SU-DHL-6 (cell line): Measurements from ENCODE around the gene ZNF423.

Experiments
- H2AFZ ChIP-seq: fragments of 200-600 bp; sonication (generic); 2 replicates; pipeline ENCODE4 v1.6.1; 2014; ENCODE audit warnings: low read depth, mild to moderate bottlenecking, moderate library complexity, mixed read lengths, antibody characterized with exemption, low read length; ENCODE audit not compliant: severe bottlenecking
- H3F3A ChIP-seq: fragments of 200-600 bp; shearing (Covaris generic); 2 replicates; pipeline ENCODE4 v1.6.0; 2016; ENCODE audit warnings: antibody characterized with exemption, mild to moderate bottlenecking; ENCODE audit not compliant: insufficient read depth
- H3K27ac ChIP-seq: fragments of 200-600 bp; sonication (generic); 2 replicates; pipeline ENCODE4 v1.5.1; 2016; ENCODE audit warnings: low read depth, mild to moderate bottlenecking, low read length, moderate library complexity, mixed read lengths
- H3K27me3 ChIP-seq: fragments of 200-600 bp; sonication (generic), shearing (Covaris generic); 2 replicates; pipeline ENCODE4 v1.6.0; 2014; ENCODE audit warnings: mild to moderate bottlenecking, low read length
- H3K36me3 ChIP-seq: fragments of 200-600 bp; sonication (generic); 2 replicates; pipeline ENCODE4 v1.6.1; 2014; ENCODE audit warnings: mild to moderate bottlenecking, low read length, mixed read lengths
- H3K4me2 ChIP-seq: fragments of 300-600, 200-600 bp; shearing (Covaris generic), sonication (generic); 2 replicates; pipeline ENCODE4 v1.6.0; 2014; ENCODE audit warnings: low read length, low read depth, mild to moderate bottlenecking; ENCODE audit not compliant: poor library complexity, severe bottlenecking
- H3K4me3 ChIP-seq: fragments of 200-600 bp; sonication (generic); 2 replicates; pipeline ENCODE4 v1.5.1; 2014; ENCODE audit warnings: antibody characterized with exemption, low read length, mild to moderate bottlenecking, mixed read lengths; ENCODE audit not compliant: insufficient read depth, poor library complexity, severe bottlenecking
- H3K79me2 ChIP-seq: fragments of 200-600 bp; sonication (generic); 2 replicates; pipeline ENCODE4 v1.6.1; 2014; ENCODE audit warnings: mild to moderate bottlenecking, low read length, moderate library complexity; ENCODE audit not compliant: insufficient read depth
- H3K9ac ChIP-seq: fragments of 200-600 bp; sonication (generic); 2 replicates; pipeline ENCODE4 v1.7.0; 2014; ENCODE audit warnings: mild to moderate bottlenecking, low read length
- H3K9me2 ChIP-seq: fragments of 200-600 bp; sonication (generic); replicated peaks from 2 replicates; pipeline ENCODE4 v1.6.1; 2014; ENCODE audit warnings: low read length; ENCODE audit not compliant: insufficient read depth
- H3K9me3 ChIP-seq: fragments of 200-600 bp; sonication (generic); 2 replicates; pipeline ENCODE4 v1.6.1; 2014; ENCODE audit warnings: low read length, mixed read lengths; ENCODE audit not compliant: insufficient read depth
- H4K20me1 ChIP-seq: fragments of 200-600 bp; sonication (generic); 2 replicates; pipeline ENCODE4 v1.6.1; 2014; ENCODE audit warnings: low read depth, mild to moderate bottlenecking, antibody characterized with exemption, low read length, moderate library complexity, mixed read lengths
- CTCF ChIP-seq: fragments of 200-600 bp; sonication (generic); IDR thresholded peaks from one replicate; pipeline ENCODE4 v1.5.1; 2017; ENCODE audit warnings: antibody characterized with exemption, mild to moderate bottlenecking, low read length, moderate library complexity; ENCODE audit not compliant: insufficient read depth, poor library complexity, severe bottlenecking
- EZH2phosphoT487 ChIP-seq: fragments of 200-600 bp; sonication (generic), shearing (Covaris generic); conservative IDR thresholded peaks from 2 replicates; pipeline ENCODE4 v1.6.1; 2018; ENCODE audit warnings: mild to moderate bottlenecking, antibody characterized with exemption, low read length, moderate library complexity, mixed read lengths

The ZNF423 gene

GRCh38 chr16:49696414-49697101 is 159.4 kb downstream of the ZNF423 start:
- Histone ChIP-seq H3K27ac (no peak overlapping the region), H3K36me3 (no peaks in the 10 kb centered on the region), H3K27me3 (no peaks in the 10 kb centered on the region), H3K4me3 (no peak overlapping the region), H3K9me2 (no peaks in the 10 kb centered on the region), H3K9ac (no peak overlapping the region), H3F3A (no peaks in the 10 kb centered on the region), H3K9me3 (no peaks in the 10 kb centered on the region), H4K20me1 (no peaks in the 10 kb centered on the region), H3K79me2 (no peaks in the 10 kb centered on the region), H2AFZ (no peak overlapping the region), H3K4me2 (no peak overlapping the region)
- TF ChIP-seq CTCF (no peak), EZH2phosphoT487 (no peak)

GRCh38 chr16:49695782-49696413 is 160.0 kb downstream of the ZNF423 start:
- H3K79me2 ChIP-seq, result no peaks in the 10 kb centered on the region
- H3K4me3 ChIP-seq, result no peak overlapping the region
- no peak overlapping the region for H3K9ac ChIP-seq
- no peaks in the 10 kb centered on the region for H3K27me3 ChIP-seq
- H3K9me3 ChIP-seq, result no peaks in the 10 kb centered on the region
- H2AFZ ChIP-seq, result no peak overlapping the region
- TF ChIP-seq CTCF, result no peak
- TF ChIP-seq EZH2phosphoT487, result no peak
- no peaks in the 10 kb centered on the region for H3F3A ChIP-seq
- H3K27ac ChIP-seq, result no peak overlapping the region
- H3K9me2 ChIP-seq, result no peaks in the 10 kb centered on the region
- no peak overlapping the region for H3K4me2 ChIP-seq
- no peaks in the 10 kb centered on the region for H3K36me3 ChIP-seq
- H4K20me1 ChIP-seq, result no peaks in the 10 kb centered on the region

- TF ChIP-seq CTCF (no peak), EZH2phosphoT487 (no peak)
- no peaks in the 10 kb centered on the region for H4K20me1 ChIP-seq
- no peaks in the 10 kb centered on the region for H3K36me3 ChIP-seq
Observed at GRCh38 chr16:49693445-49693844, 162.5 kb downstream of the ZNF423 start.

More at GRCh38 chr16:49693445-49693844, 162.5 kb downstream of the ZNF423 start:
- Histone ChIP-seq H3K79me2 (no peaks in the 10 kb centered on the region), H2AFZ (no peak overlapping the region), H3K9ac (no peak overlapping the region), H3K9me2 (no peaks in the 10 kb centered on the region), H3K9me3 (no peaks in the 10 kb centered on the region), H3K27me3 (no peaks in the 10 kb centered on the region), H3K4me2 (no peak overlapping the region), H3F3A (no peaks in the 10 kb centered on the region), H3K4me3 (no peak overlapping the region), H3K27ac (no peak overlapping the region)
